IPS DF 4.7 (cell line): ENCODE results near the gene EIF4E2.

Experiments
- DNase-seq: peaks from one replicate; pipeline ENCODE4 v3.0.0-alpha.2; 2013; ENCODE audit warnings: low spot score; ENCODE audit errors: extremely low read depth

EIF4E2 gene

GRCh38 chr2:232593982-232594381, 43.5 kb downstream of the EIF4E2 start:
- no peak for DNase-seq

GRCh38 chr2:232597362-232598079, 47.0 kb downstream of the EIF4E2 start:
- no peak for DNase-seq

- no peak for DNase-seq
Measured at GRCh38 chr2:232598293-232598692, 47.8 kb downstream of the EIF4E2 start.

GRCh38 chr2:232600053-232600773, 49.7 kb downstream of the EIF4E2 start:
- DNase-seq: no peak

- no peak for DNase-seq
Measured at GRCh38 chr2:232603283-232603682, 52.8 kb downstream of the EIF4E2 start.

- DNase-seq: no peak
Measured at GRCh38 chr2:232604535-232604934, 54.0 kb downstream of the EIF4E2 start.

- no peak for DNase-seq
Measured at GRCh38 chr2:232607011-232607410, 56.5 kb downstream of the EIF4E2 start.

- no peak for DNase-seq
Measured at GRCh38 chr2:232609607-232610006, 59.1 kb downstream of the EIF4E2 start.

GRCh38 chr2:232610081-232610480, 59.6 kb downstream of the EIF4E2 start:
- no peak for DNase-seq

- no peak for DNase-seq
Measured at GRCh38 chr2:232611061-232611460, 60.6 kb downstream of the EIF4E2 start.

GRCh38 chr2:232611559-232612218, 61.2 kb downstream of the EIF4E2 start:
- DNase-seq: no peak

- no peak for DNase-seq
Measured at GRCh38 chr2:232613538-232614134, 63.1 kb downstream of the EIF4E2 start.

- DNase-seq: no peak
Measured at GRCh38 chr2:232615339-232615738, 64.8 kb downstream of the EIF4E2 start.
